Tibial nerve (tissue), 4 donors: ENCODE measurements around the gene FER. TPM values are rescaled to one million over a fixed set of nuclear protein-coding genes. Genes with fewer than 3 reads are reported as not detected.

ENCODE experiments used
- DNase-seq, 2 donors: peaks; one replicate each; pipeline ENCODE4 v3.0.0-alpha.2; 2019; ENCODE audit warnings: low spot score in 2 of 2
- H3K27ac ChIP-seq, 4 donors: fragments of 200-600 bp; sonication (generic) in 3 of 4; one replicate each; pipeline ENCODE4 v1.5.1; 2017 to 2019; ENCODE audit warnings: mild to moderate bottlenecking in 1 of 4
- H3K27me3 ChIP-seq, 2 donors: fragments of 200-600 bp; sonication (generic) in 1 of 2; one replicate each; pipeline versions ENCODE4 v1.5.1 to v1.6.0; 2017 to 2019
- H3K36me3 ChIP-seq, 3 donors: fragments of 200-600 bp; sonication (generic); one replicate each; pipeline ENCODE4 v1.5.1; 2018 to 2019
- H3K4me1 ChIP-seq, 4 donors: fragments of 200-600 bp; sonication (generic) in 3 of 4; one replicate each; pipeline ENCODE4 v1.5.1; 2017 to 2019
- H3K4me3 ChIP-seq, 4 donors: fragments of 200-600 bp; sonication (generic) in 3 of 4; one replicate each; pipeline ENCODE4 v1.5.1; 2017 to 2019; ENCODE audit warnings: mild to moderate bottlenecking in 1 of 4, moderate library complexity in 1 of 4
- H3K9me3 ChIP-seq, 4 donors: fragments of 200-600 bp; sonication (generic) in 3 of 4; one replicate each; pipeline ENCODE4 v1.5.1; 2017 to 2019
- EP300 ChIP-seq, 2 donors: sonication (generic); formaldehyde crosslinking; IDR thresholded peaks; one replicate each; pipeline ENCODE4 v1.6.1; 2017; ENCODE audit warnings: antibody characterized with exemption in 2 of 2, mild to moderate bottlenecking in 1 of 2
- POLR2A ChIP-seq, 2 donors: fragments of 450-650 bp; IDR thresholded peaks; one replicate each; pipeline ENCODE4 v1.6.1; 2017; ENCODE audit warnings: antibody characterized with exemption in 2 of 2, mild to moderate bottlenecking in 2 of 2, moderate library complexity in 2 of 2
- WGBS, 2 donors: methylation state at CpG; one replicate each; pipeline ENCODE4 v1.1.5; 2018; 5-methylcytosine and 5-hydroxymethylcytosine counted together
- total RNA-seq, 4 donors: library from RNA; depleted of rRNA; stranded (reverse); fragments of >200 nt; gene quantifications; one replicate each; pipeline ENCODE4 v1.1.0, GENCODE V29; 2016
- TF ChIP-seq, protein P1 (sequence below), 5 experiments: fragments of 200-600 bp in 3 of 5; fragments of 450-650 bp in 2 of 5; sonication (generic) in 3 of 5; IDR thresholded peaks; one replicate each; pipeline ENCODE4 v1.5.1; 2016 to 2019; ENCODE audit warnings: antibody characterized with exemption in 5 of 5, mild to moderate bottlenecking in 3 of 5, moderate library complexity in 2 of 5

The FER gene
- total RNA-seq, 4 donors from 2014 or later, result 28.5 to 50.9 (median 39.6) TPM

DNA sequence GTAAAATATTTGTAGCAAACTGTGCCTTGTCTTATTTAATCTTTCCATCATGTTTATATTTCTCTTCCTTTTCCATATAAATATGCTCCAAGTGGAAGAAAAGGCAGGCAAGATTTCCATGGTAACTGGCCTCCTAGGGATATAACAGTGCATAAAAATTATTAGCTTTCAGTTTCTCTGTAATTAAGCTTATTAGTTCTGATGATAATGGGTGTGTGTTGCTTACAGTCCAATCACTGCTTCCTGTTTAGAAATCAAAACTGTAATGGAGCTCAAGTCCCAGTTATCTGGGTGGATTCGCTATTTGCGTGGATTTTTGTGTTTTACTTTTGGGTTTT is 449.1 kb downstream of the FER start:
- WGBS, 2 donors, result 96 to 97% methylated on average over 2 of the region's 2 CpGs

DNA sequence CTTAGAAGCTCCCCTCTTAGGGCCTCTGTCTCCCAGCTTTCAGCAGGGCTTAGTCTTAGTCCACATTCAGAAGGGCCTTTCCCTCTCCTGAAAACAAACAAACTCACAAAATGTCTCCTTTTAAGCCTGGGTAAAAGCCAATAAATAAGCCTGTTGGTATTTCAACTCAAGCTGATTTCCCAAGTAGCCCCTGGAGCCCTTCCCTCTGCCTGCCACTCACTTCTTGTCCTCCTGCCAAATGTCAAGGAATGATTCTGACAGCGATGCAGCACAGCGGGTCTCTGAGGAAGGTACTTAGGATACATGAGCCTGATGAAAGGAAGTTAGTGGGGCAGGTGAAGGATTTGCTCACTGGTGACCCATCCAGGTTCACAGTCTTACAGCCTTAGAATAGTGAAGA is 451.6 kb downstream of the FER start:
- TF ChIP-seq POLR2A (IDR thresholded peaks at IDR 0.05) (no peak), EP300 (IDR thresholded peaks at IDR 0.05) (no peak)
- TF ChIP-seq, protein P1, sequence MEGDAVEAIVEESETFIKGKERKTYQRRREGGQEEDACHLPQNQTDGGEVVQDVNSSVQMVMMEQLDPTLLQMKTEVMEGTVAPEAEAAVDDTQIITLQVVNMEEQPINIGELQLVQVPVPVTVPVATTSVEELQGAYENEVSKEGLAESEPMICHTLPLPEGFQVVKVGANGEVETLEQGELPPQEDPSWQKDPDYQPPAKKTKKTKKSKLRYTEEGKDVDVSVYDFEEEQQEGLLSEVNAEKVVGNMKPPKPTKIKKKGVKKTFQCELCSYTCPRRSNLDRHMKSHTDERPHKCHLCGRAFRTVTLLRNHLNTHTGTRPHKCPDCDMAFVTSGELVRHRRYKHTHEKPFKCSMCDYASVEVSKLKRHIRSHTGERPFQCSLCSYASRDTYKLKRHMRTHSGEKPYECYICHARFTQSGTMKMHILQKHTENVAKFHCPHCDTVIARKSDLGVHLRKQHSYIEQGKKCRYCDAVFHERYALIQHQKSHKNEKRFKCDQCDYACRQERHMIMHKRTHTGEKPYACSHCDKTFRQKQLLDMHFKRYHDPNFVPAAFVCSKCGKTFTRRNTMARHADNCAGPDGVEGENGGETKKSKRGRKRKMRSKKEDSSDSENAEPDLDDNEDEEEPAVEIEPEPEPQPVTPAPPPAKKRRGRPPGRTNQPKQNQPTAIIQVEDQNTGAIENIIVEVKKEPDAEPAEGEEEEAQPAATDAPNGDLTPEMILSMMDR (IDR thresholded peaks at IDR 0.05), result no peak
- Histone ChIP-seq H3K9me3 (peaks cover 0 to 2% (median under 1%) of the 10 kb centered on the region in 4 donors), H3K4me1 (no peaks in the 10 kb centered on the region), H3K36me3 (no peaks in the 10 kb centered on the region), H3K4me3 (no peak overlapping the region), H3K27ac (no peak overlapping the region), H3K27me3 (no peaks in the 10 kb centered on the region)
- DNase-seq, result no peak
- 67 to 69% methylated on average over 2 of the region's 2 CpGs for WGBS, 2 donors

More for the DNA sequence above, 449.1 kb downstream of the FER start:
- no peak overlapping the region for H3K4me3 ChIP-seq
- H3K27me3 ChIP-seq, result no peaks in the 10 kb centered on the region
- H3K9me3 ChIP-seq, result no peaks in the 10 kb centered on the region
- H3K36me3 ChIP-seq, result no peaks in the 10 kb centered on the region
- no peak overlapping the region for H3K27ac ChIP-seq
- H3K4me1 ChIP-seq, result peaks cover 0 to 6% (median 2%) of the 10 kb centered on the region in 4 donors
- TF ChIP-seq POLR2A (IDR thresholded peaks at IDR 0.05), result no peak
- TF ChIP-seq, protein P1 (IDR thresholded peaks at IDR 0.05), result no peak
- no peak for TF ChIP-seq EP300 (IDR thresholded peaks at IDR 0.05)
- no peak for DNase-seq

DNA sequence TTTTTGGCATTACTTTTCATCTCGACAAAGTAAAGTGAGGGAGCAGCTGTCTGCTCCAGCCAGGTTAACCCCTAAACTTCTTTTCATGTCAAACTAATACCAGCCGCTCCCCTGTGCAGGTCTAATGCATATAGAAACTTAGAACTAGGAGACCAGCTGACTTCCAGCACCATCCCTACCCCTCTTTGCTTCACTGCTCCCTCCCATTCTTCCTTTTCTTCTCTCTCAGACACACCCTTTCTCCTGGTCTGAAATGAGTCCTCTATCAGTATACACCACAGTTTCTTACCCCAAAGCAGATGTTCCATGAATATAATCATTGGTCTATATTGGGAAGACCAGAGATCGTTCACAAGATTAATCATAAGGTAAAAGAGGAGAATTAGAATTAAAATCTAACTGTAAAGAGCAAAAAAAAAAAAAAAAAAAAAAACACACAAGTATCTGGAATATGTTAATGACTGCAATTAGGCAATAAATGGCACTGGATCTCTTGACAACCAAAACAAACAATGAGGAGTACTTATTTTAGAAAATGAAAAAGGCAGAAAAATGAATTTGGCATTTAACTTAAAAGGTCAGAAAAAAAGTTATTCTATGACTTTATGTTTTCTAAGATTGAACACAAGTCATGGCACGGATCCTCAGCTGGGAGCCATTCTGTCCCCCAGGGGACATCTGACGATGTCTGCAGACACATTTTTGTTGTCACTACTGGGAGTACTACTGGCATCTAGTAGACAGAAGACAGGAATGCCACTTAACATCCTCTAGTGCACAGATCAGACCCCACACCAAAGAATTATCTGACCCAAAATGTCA is 452.3 kb downstream of the FER start:
- Histone ChIP-seq H3K27me3 (no peaks in the 10 kb centered on the region), H3K36me3 (no peaks in the 10 kb centered on the region), H3K4me1 (no peaks in the 10 kb centered on the region), H3K4me3 (no peak overlapping the region), H3K27ac (no peak overlapping the region), H3K9me3 (peaks cover 0 to 9% (median 4%) of the 10 kb centered on the region in 4 donors)
- TF ChIP-seq POLR2A (IDR thresholded peaks at IDR 0.05) (no peak), EP300 (IDR thresholded peaks at IDR 0.05) (no peak)
- TF ChIP-seq, protein P1 (IDR thresholded peaks at IDR 0.05), result no peak
- WGBS, 2 donors, result 57 to 70% methylated on average over 5 of the region's 5 CpGs
- no peak for DNase-seq

DNA sequence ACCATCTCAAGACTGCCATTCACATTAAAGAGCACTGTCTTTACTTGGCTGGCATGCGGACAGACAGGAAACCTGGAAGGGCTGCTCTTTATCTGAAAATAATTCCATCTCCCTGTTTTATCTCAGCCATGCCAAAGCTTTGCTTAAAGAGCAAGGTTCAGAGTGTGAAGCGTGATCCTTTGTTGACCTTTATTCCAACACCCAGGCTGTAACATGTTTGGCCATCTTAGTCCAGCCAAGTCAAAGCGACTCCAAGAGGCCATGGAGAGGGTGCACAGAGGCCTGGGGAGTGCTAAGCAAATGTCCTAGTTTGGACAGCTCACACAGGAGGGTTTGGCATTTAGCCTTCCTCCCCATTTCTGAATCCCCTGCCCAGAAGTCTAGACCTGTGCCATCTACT is 467.3 kb downstream of the FER start:
- Histone ChIP-seq H3K27ac (no peak overlapping the region), H3K27me3 (no peaks in the 10 kb centered on the region), H3K9me3 (peaks cover 0 to 35% (median 0%) of the 10 kb centered on the region in 4 donors), H3K4me3 (no peak overlapping the region), H3K4me1 (no peaks in the 10 kb centered on the region), H3K36me3 (no peaks in the 10 kb centered on the region)
- no peak for TF ChIP-seq POLR2A (IDR thresholded peaks at IDR 0.05)
- no peak for DNase-seq
- WGBS, 2 donors, result 91 to 97% methylated on average over 3 of the region's 3 CpGs

DNA sequence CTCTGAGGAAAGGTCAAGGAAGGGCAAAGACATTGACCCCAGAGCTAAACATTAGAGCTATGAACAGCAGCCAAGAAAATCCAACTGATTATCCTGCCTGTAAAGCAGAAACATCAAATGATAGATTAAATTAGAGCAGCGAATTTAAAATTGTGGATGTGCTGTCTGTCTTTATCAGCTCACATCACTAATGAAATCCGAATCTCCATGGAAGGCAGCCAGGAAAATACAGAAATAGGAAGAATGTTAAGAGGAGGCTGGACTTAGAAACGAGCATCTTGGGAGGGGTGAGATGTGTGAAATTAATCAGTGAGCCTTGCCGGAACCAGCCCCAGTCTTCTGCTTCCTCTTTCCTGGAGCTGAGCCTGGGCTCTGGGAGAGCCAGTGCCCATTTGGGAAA is 471.1 kb downstream of the FER start:
- no peak for TF ChIP-seq EP300 (IDR thresholded peaks at IDR 0.05)
- no peak for TF ChIP-seq POLR2A (IDR thresholded peaks at IDR 0.05)
- TF ChIP-seq, protein P1 (IDR thresholded peaks at IDR 0.05), result no peak
- no peaks in the 10 kb centered on the region for H3K36me3 ChIP-seq
- H3K4me1 ChIP-seq, result no peaks in the 10 kb centered on the region
- peaks cover 0 to 13% (median 0%) of the 10 kb centered on the region in 4 donors for H3K9me3 ChIP-seq
- H3K27me3 ChIP-seq, result no peaks in the 10 kb centered on the region
- H3K4me3 ChIP-seq, result no peak overlapping the region
- H3K27ac ChIP-seq, result no peak overlapping the region
- WGBS, 2 donors, result 34 to 51% methylated on average over 4 of the region's 4 CpGs
- no peak for DNase-seq
